Measurements from ENCODE around the gene EARS2. TPM values are rescaled to one million over a fixed set of nuclear protein-coding genes. Genes with fewer than 3 reads are reported as not detected.

Gene EARS2
- total and polyA plus RNA-seq, 9 of the 15 experiments (the other 6 are each of a cell fraction or from before 2014, with no cell fraction given) = 17.6 to 58.6 (median 36.3) TPM

- Histone ChIP-seq H3K9me3 (replicated peaks; ENCODE audit: control insufficient read depth, insufficient read depth, low read depth, low read length) (no peaks in the 10 kb centered on the region), H3K4me2 (ENCODE audit: insufficient read depth, low read length) (no peak overlapping the region), H3K27me3 (ENCODE audit: control insufficient read depth in 2 of 2, insufficient read depth in 2 of 2, low read length in 2 of 2) (no peaks in the 10 kb centered on the region), H3K9ac (ENCODE audit: insufficient read depth in 1 of 2, low read depth in 2 of 2, low read length in 2 of 2) (no peak overlapping the region), H3K27ac (ENCODE audit: extremely low read depth, low read depth, low read length) (no peak overlapping the region), H3K79me2 (ENCODE audit: control insufficient read depth, insufficient read depth, low read length) (no peaks in the 10 kb centered on the region), H3K36me3 (ENCODE audit: control insufficient read depth, insufficient read depth, low read length) (peaks cover 57% of the 10 kb centered on the region; the same call in 2 of the 3 replicates), H3K4me3 (no peak overlapping the region), H4K20me1 (replicated peaks; ENCODE audit: control insufficient read depth, insufficient read depth, low read length) (no peaks in the 10 kb centered on the region), H3K9me1 (ENCODE audit: control insufficient read depth, insufficient read depth, low read length) (no peaks in the 10 kb centered on the region), H2AFZ (ENCODE audit: low read depth, low read length) (no peak overlapping the region), H3K4me1 (replicated peaks in 1 of 2; ENCODE audit: control insufficient read depth in 2 of 2, insufficient read depth in 2 of 2, low read length in 2 of 2) (peaks cover 5 to 8% of the 10 kb centered on the region in 2 experiments; a peak in 3 of 5 replicates)
- intact Hi-C loops (cut with micrococcal nuclease) (no loop called here), in situ Hi-C loops (cut with MboI) (no loop called here)
- POLR2A ChIA-PET = no interaction called here
- no TSS peak for BruUV-seq (replicated peaks)
- ATAC-seq (peak; percentile 89), FAIRE-seq (peak; percentile 65), DNase-seq (ENCODE audit: extremely low read depth in 1 of 4, low spot score in 3 of 4) (peak; percentile 31 to 82 (median 78))
- WGBS (ENCODE audit: insufficient coverage, low coverage, missing lambda C conversion rate) = 94% methylated on average over 5 of the region's 5 CpGs
- CTCF ChIA-PET (ENCODE audit: low intra/inter-chr PET ratio) = no interaction called here
- TF ChIP-seq THRA (IDR thresholded peaks at IDR 0.05) (no peak), USF1 (CRISPR knock-in tag; IDR thresholded peaks at IDR 0.05) (peak; percentile 89), ZFX (CRISPR knock-in tag; IDR thresholded peaks at IDR 0.05) (no peak), NFYB (IDR thresholded peaks at IDR 0.05; ENCODE audit: extremely low read depth, insufficient read length) (peak; percentile 73), CAMTA2 (CRISPR knock-in tag; conservative IDR thresholded peaks at IDR 0.05) (no peak), RBM25 (IDR thresholded peaks at IDR 0.05; ENCODE audit: low read depth, low read length, severe bottlenecking) (peak; percentile 79), RAD51 (IDR thresholded peaks at IDR 0.05; ENCODE audit: borderline replicate concordance, low read depth) (peak; percentile 63; the same call in 1 of the 2 replicates), FOS (IDR thresholded peaks at IDR 0.05; ENCODE audit: extremely low read depth, insufficient read length) (peak; percentile 15), ZBTB8A (IDR thresholded peaks at IDR 0.05; ENCODE audit: partially characterized antibody) (no peak), USF2 (CRISPR knock-in tag; IDR thresholded peaks at IDR 0.05) (peak; percentile 71), SNRNP70 (optimal IDR thresholded peaks at IDR 0.05; ENCODE audit: low read depth, low read length) (no peak), THAP7 (CRISPR knock-in tag; IDR thresholded peaks at IDR 0.05) (no peak), MAFK (IDR thresholded peaks at IDR 0.05; ENCODE audit: low read length) (no peak), IFI16 (CRISPR knock-in tag; IDR thresholded peaks at IDR 0.05) (no peak), E2F1 (CRISPR knock-in tag; IDR thresholded peaks at IDR 0.05) (no peak), TBP (optimal IDR thresholded peaks at IDR 0.05; ENCODE audit: low read depth, low read length) (no peak), ZNF224 (CRISPR knock-in tag; IDR thresholded peaks at IDR 0.05) (no peak), ATF2 (CRISPR knock-in tag; IDR thresholded peaks at IDR 0.05) (no peak)
These were observed 37.9 kb downstream of the EARS2 start for GRCh38 chr16:23519282-23519681.
